ENCODE results near the gene INTS1.
"Not testable (repeated sequence)": the region's sequence is repeated elsewhere in the genome, so short reads cannot be mapped to it uniquely, and the experiment has no call there.

The INTS1 gene

DNA sequence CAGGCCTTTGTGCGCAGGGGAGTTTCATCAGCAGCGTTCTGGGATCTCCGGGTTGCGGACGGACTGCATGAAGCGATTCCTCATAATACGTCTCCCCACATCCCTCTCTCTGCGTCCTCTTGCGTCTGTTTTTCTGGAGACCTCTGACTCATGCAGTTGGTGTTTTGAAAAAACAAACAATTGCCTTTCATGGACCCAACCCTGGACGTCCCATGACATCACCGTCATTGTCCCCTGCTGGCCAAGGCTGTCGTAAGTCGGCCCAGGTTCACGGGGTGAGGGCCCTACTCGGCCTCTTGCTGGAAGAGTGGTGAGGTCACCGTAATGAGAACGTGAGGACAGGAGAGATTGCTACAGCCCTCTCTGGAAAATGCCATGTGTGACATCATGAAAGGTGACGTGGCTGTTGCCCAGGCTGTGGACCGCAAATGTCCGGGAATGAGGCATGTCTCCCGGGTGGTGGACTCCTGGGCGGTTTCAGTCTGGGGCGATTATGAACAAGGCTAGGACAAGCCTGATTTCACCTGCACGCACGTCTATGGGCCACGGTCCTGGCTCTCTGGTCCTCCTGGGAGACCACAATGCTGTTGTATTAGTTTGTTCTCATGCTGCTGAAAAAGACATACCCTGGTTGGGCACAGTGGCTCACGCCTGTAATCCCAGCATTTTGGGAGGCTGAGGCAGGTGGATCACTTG is 16.5 kb upstream of the INTS1 start:
- Histone ChIP-seq H3K4me3 (ENCODE audit: low read depth, low read length) (no peak overlapping the region), H3K36me3 (no peaks in the 10 kb centered on the region), H3K27me3 (peaks cover 32% of the 10 kb centered on the region), H3K4me1 (no peaks in the 10 kb centered on the region), H3K9me3 (peaks cover 6% of the 10 kb centered on the region; the same call in 1 of the 2 replicates)
- TF ChIP-seq, protein P1, sequence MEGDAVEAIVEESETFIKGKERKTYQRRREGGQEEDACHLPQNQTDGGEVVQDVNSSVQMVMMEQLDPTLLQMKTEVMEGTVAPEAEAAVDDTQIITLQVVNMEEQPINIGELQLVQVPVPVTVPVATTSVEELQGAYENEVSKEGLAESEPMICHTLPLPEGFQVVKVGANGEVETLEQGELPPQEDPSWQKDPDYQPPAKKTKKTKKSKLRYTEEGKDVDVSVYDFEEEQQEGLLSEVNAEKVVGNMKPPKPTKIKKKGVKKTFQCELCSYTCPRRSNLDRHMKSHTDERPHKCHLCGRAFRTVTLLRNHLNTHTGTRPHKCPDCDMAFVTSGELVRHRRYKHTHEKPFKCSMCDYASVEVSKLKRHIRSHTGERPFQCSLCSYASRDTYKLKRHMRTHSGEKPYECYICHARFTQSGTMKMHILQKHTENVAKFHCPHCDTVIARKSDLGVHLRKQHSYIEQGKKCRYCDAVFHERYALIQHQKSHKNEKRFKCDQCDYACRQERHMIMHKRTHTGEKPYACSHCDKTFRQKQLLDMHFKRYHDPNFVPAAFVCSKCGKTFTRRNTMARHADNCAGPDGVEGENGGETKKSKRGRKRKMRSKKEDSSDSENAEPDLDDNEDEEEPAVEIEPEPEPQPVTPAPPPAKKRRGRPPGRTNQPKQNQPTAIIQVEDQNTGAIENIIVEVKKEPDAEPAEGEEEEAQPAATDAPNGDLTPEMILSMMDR (IDR thresholded peaks at IDR 0.05; ENCODE audit: low read depth, low read length) = no peak
- DNase-seq = no peak

DNA sequence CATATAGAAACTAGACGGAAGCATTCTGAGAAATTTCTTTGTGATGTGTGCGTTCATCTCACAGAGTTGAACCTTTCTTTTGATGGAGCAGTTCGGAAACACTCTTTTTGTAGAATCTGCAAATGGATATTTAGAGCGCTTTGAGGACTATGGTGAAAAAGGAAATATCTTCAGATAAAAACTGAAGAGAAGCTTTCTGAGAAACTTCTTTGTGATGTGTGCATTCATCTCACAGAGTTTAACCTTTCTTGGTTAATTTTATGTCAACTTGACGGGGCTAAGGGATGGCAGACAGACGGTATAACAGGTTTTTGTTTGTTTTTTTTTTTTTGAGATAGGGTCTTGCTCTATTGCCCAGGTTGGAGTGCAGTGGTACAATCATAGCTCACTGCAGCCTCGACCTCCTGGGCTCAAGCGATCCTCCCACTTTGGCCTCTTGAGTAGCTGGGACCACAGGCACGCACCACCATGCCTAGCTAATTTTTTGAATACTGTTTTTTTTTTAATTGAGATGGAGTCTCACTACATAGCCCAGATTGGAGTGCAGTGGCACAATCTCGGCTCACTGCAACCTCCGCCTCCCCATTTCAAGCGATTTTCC is 15.2 kb upstream of the INTS1 start:
- not testable (repeated sequence) for H3K36me3 ChIP-seq; H3K4me3 ChIP-seq (ENCODE audit: low read depth, low read length); H3K9me3 ChIP-seq; H3K4me1 ChIP-seq; DNase-seq
- peaks cover 21% of the 10 kb centered on the region for H3K27me3 ChIP-seq

DNA sequence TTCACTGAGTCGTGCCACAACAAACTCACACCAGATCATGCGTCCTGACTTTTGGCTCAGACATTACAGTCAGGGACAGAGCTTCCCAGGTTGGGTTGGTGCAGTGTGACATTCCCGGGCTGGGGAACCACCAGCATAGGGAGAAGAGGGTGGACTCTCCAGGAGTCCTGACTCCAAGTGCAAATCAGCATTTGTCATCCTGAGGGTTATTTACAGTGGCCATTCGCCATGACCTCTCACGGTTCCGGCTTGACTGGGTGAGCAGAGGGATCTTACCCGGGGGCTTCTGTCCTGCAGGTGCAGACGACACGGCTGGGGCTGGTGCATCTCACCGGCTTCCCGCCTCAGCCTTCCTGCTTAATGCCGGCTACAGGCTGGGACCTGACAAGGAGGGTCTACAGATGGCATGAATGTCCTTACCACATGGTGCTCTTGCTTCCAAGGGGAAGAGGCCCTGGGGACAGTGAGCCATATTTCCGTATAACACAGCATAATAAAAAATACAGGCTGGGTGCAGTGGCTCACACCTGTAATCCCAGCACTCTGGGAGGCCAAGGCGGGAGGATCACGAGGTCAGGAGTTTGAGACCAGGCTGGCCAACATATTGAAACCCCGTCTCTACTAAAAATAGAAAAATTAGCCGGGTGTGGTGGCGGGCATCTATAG is 12.5 kb upstream of the INTS1 start:
- H3K4me3 ChIP-seq (ENCODE audit: low read depth, low read length) = no peak overlapping the region
- DNase-seq = no peak
- TF ChIP-seq, protein P1 (IDR thresholded peaks at IDR 0.05; ENCODE audit: low read depth, low read length) = no peak
- H3K4me1 ChIP-seq = no peaks in the 10 kb centered on the region
- peaks cover 3% of the 10 kb centered on the region; the same call in 1 of the 2 replicates for H3K27me3 ChIP-seq
- peaks cover 6% of the 10 kb centered on the region; the same call in 1 of the 2 replicates for H3K9me3 ChIP-seq
- no peaks in the 10 kb centered on the region for H3K36me3 ChIP-seq

DNA sequence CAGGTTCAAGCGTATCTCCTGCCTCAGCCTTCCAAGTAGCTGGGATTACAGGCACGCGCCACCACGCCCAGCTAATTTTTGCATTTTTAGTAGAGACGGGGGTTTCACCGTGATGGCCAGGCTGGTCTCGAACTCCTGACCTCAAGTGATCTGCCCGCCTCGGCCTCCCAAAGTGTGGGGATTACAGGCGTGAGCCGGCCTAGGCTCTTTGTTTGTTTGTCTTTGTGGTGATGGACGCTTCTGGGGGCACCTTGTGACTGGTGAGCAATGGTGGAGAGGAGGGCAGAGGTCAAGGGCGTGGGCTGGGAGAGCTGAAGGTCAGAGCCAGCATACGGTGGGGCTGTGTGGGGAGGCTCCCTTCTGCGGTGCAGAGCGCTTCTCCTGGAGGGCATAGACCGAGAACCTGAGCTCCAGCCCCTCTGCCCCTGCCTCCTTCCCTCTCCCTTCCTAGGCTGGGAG is 11.3 kb upstream of the INTS1 start:
- H3K4me1 ChIP-seq; DNase-seq; H3K36me3 ChIP-seq; H3K9me3 ChIP-seq; H3K4me3 ChIP-seq (ENCODE audit: low read depth, low read length); H3K27me3 ChIP-seq: not testable (repeated sequence)

DNA sequence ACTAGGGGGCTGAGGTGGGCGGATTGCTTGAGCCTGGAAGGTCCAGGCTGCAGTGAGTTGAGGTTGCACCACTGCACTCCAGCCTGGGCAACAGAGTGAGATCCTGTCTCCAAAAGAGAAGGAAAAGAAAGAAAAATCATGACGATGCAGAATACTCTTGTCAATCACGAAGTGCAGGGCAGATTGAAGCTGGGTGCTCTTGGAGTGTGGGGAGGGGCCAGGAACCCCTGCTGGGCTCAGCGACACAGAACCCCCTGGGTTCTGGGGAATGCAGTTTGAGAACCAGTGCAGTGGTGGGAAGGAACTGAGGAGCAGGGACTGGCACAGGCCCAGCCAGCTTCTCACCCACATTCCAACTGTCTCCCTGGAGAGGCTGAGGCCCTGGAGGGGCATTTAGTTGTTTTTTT is 10.8 kb upstream of the INTS1 start:
- TF ChIP-seq, protein P1 (IDR thresholded peaks at IDR 0.05; ENCODE audit: low read depth, low read length) = no peak

DNA sequence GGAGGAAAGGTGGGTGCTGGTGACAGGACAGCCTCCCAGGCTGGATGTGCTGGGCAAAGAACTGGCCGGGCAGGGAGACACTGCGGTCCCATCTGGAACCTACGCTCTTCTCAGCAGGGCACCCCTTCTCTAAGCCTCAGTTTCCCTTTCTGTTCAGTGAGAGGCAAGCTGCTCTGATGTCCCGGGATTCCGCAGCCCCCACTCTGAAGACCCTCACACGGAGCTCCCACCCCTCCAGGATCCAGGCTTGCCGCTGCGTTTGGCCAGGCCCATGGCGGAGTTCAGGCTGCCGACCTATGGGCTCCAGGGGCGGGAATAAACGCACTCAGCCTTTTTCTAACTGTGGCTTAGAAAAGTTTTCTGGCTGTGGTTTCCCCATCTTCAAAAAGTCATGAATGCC is 10.2 kb upstream of the INTS1 start:
- Histone ChIP-seq H3K36me3 (no peaks in the 10 kb centered on the region), H3K27me3 (no peaks in the 10 kb centered on the region; the same call in 1 of the 2 replicates), H3K4me1 (no peaks in the 10 kb centered on the region), H3K9me3 (peaks cover 6% of the 10 kb centered on the region; the same call in 1 of the 2 replicates), H3K4me3 (ENCODE audit: low read depth, low read length) (no peak overlapping the region)
- no peak for DNase-seq
- TF ChIP-seq, protein P1 (IDR thresholded peaks at IDR 0.05; ENCODE audit: low read depth, low read length) = no peak

More for the DNA sequence above, 10.8 kb upstream of the INTS1 start:
- H3K36me3 ChIP-seq = no peaks in the 10 kb centered on the region
- no peak for DNase-seq
- peaks cover 6% of the 10 kb centered on the region; the same call in 1 of the 2 replicates for H3K9me3 ChIP-seq
- H3K4me1 ChIP-seq = no peaks in the 10 kb centered on the region
- H3K4me3 ChIP-seq (ENCODE audit: low read depth, low read length) = no peak overlapping the region
- no peaks in the 10 kb centered on the region; the same call in 1 of the 2 replicates for H3K27me3 ChIP-seq
